IPS DF 6.9 (cell line): ENCODE measurements around the gene LNX2.
A peak's percentile ranks its signal among the peaks of the same experiment; 100 is the strongest.

Experiments used
- DNase-seq: peaks from one replicate; pipeline ENCODE4 v3.0.0-alpha.2; 2013; ENCODE audit warnings: low read depth, low spot score
- H3K27ac ChIP-seq: one replicate; pipeline ENCODE4 v1.5.1; 2013; ENCODE audit warnings: low read length, control low read depth
- H3K27me3 ChIP-seq: 2 replicates; pipeline ENCODE4 v1.6.1; 2013; ENCODE audit warnings: mild to moderate bottlenecking, low read length; ENCODE audit not compliant: control insufficient read depth, insufficient read depth
- H3K36me3 ChIP-seq: 2 replicates; pipeline ENCODE4 v1.6.1; 2013; ENCODE audit warnings: low read length; ENCODE audit not compliant: control insufficient read depth, insufficient read depth
- H3K4me1 ChIP-seq: 2 replicates; pipeline ENCODE4 v1.6.1; 2013; ENCODE audit warnings: low read length; ENCODE audit not compliant: control insufficient read depth, insufficient read depth
- H3K4me3 ChIP-seq: 2 replicates; pipeline ENCODE4 v1.5.1; 2013; ENCODE audit warnings: mild to moderate bottlenecking, low read length
- H3K9me3 ChIP-seq: 2 replicates; pipeline ENCODE4 v1.6.1; 2013; ENCODE audit warnings: low read length, inconsistent platforms; ENCODE audit not compliant: control insufficient read depth, insufficient read depth
- WGBS: extraction: QIAGEN DNeasy Blood & Tissue Kit; methylation state at CpG from one replicate; pipeline ENCODE4 v1.1.7; 2013; ENCODE audit warnings: mixed read lengths, missing lambda C conversion rate; ENCODE audit not compliant: insufficient read length, insufficient coverage; 5-methylcytosine and 5-hydroxymethylcytosine counted together

LNX2 gene

GRCh38 chr13:27628081-27628480 lies 7.8 kb upstream of the LNX2 start:
- Histone ChIP-seq H3K36me3 (no peaks in the 10 kb centered on the region), H3K27ac (no peak overlapping the region)
- no CpG with 5 or more reads among the region's 4 CpGs for WGBS

GRCh38 chr13:27627380-27627779 lies 7.1 kb upstream of the LNX2 start:
- no peaks in the 10 kb centered on the region for H3K36me3 ChIP-seq
- WGBS, result no CpG with 5 or more reads among the region's 3 CpGs
- no peak overlapping the region for H3K4me3 ChIP-seq

More at GRCh38 chr13:27628081-27628480, 7.8 kb upstream of the LNX2 start:
- H3K9me3 ChIP-seq, result no peaks in the 10 kb centered on the region
- no peaks in the 10 kb centered on the region; the same call in 1 of the 2 replicates for H3K4me1 ChIP-seq
- no peak for DNase-seq
- no peak overlapping the region for H3K4me3 ChIP-seq
- no peaks in the 10 kb centered on the region for H3K27me3 ChIP-seq

GRCh38 chr13:27625839-27626238 lies 5.5 kb upstream of the LNX2 start:
- Histone ChIP-seq H3K4me1 (no peaks in the 10 kb centered on the region; the same call in 1 of the 2 replicates), H3K9me3 (no peaks in the 10 kb centered on the region), H3K27me3 (no peaks in the 10 kb centered on the region), H3K4me3 (no peak overlapping the region), H3K27ac (no peak overlapping the region), H3K36me3 (no peaks in the 10 kb centered on the region)
- no peak for DNase-seq
- no CpG with 5 or more reads among the region's 2 CpGs for WGBS

More at GRCh38 chr13:27627380-27627779, 7.1 kb upstream of the LNX2 start:
- Histone ChIP-seq H3K9me3 (no peaks in the 10 kb centered on the region), H3K4me1 (no peaks in the 10 kb centered on the region; the same call in 1 of the 2 replicates), H3K27me3 (no peaks in the 10 kb centered on the region), H3K27ac (no peak overlapping the region)
- DNase-seq, result no peak

- WGBS, result no CpG with 5 or more reads among the region's 3 CpGs
- Histone ChIP-seq H3K27ac (no peak overlapping the region), H3K27me3 (no peaks in the 10 kb centered on the region), H3K9me3 (no peaks in the 10 kb centered on the region), H3K4me1 (no peaks in the 10 kb centered on the region; the same call in 1 of the 2 replicates), H3K36me3 (no peaks in the 10 kb centered on the region; the same call in 1 of the 2 replicates), H3K4me3 (no peak overlapping the region)
- no peak for DNase-seq
These were observed 3.7 kb upstream of the LNX2 start for GRCh38 chr13:27624071-27624470.

GRCh38 chr13:27622881-27623280 lies 2.6 kb upstream of the LNX2 start:
- Histone ChIP-seq H3K36me3 (no peaks in the 10 kb centered on the region; the same call in 1 of the 2 replicates), H3K9me3 (no peaks in the 10 kb centered on the region), H3K27me3 (no peaks in the 10 kb centered on the region), H3K27ac (no peak overlapping the region), H3K4me3 (no peak overlapping the region), H3K4me1 (no peaks in the 10 kb centered on the region; the same call in 1 of the 2 replicates)
- no peak for DNase-seq
- no CpG with 5 or more reads among the region's 7 CpGs for WGBS

GRCh38 chr13:27622102-27622820 lies 1.9 kb upstream of the LNX2 start:
- Histone ChIP-seq H3K9me3 (no peaks in the 10 kb centered on the region), H3K36me3 (no peaks in the 10 kb centered on the region; the same call in 1 of the 2 replicates), H3K27ac (no peak overlapping the region), H3K27me3 (no peaks in the 10 kb centered on the region), H3K4me1 (no peaks in the 10 kb centered on the region; the same call in 1 of the 2 replicates), H3K4me3 (peak overlapping the region; percentile 92)
- WGBS, result 100% methylated on average over 1 of the region's 13 CpGs
- DNase-seq, result no peak

- H3K9me3 ChIP-seq, result no peaks in the 10 kb centered on the region
- peak; percentile 41 for DNase-seq
- H3K36me3 ChIP-seq, result no peaks in the 10 kb centered on the region; the same call in 1 of the 2 replicates
- WGBS, result no CpG with 5 or more reads among the region's 71 CpGs
- no peaks in the 10 kb centered on the region; the same call in 1 of the 2 replicates for H3K4me1 ChIP-seq
- no peak within 1 kb of the TSS for H3K27ac ChIP-seq
- no peaks in the 10 kb centered on the region for H3K27me3 ChIP-seq
- H3K4me3 ChIP-seq, result peak within 1 kb of the TSS; percentile 92
These were observed 1.2 kb upstream of the LNX2 start, which contains the start of gene POLR1D for GRCh38 chr13:27621366-27622101. POLR1D (plus strand) TSS chr13:27621892; CDS start chr13:27621984, 92 bp downstream.

GRCh38 chr13:27621116-27621365 lies 712 bp upstream of the LNX2 start:
- no peaks in the 10 kb centered on the region for H3K27me3 ChIP-seq
- no peak for DNase-seq
- no CpG with 5 or more reads among the region's 8 CpGs for WGBS
- no peaks in the 10 kb centered on the region; the same call in 1 of the 2 replicates for H3K36me3 ChIP-seq
- H3K4me3 ChIP-seq, result peak overlapping the region; percentile 92
- no peak overlapping the region for H3K27ac ChIP-seq
- no peaks in the 10 kb centered on the region; the same call in 1 of the 2 replicates for H3K4me1 ChIP-seq
- H3K9me3 ChIP-seq, result no peaks in the 10 kb centered on the region

GRCh38 chr13:27619728-27620376 lies 477 bp downstream of the LNX2 start:
- H3K4me3 ChIP-seq, result peak overlapping the region; percentile 98
- H3K36me3 ChIP-seq, result no peaks in the 10 kb centered on the region; the same call in 1 of the 2 replicates
- DNase-seq, result no peak
- H3K27ac ChIP-seq, result no peak overlapping the region
- H3K27me3 ChIP-seq, result no peaks in the 10 kb centered on the region
- H3K9me3 ChIP-seq, result no peaks in the 10 kb centered on the region
- no CpG with 5 or more reads among the region's 47 CpGs for WGBS
- no peaks in the 10 kb centered on the region; the same call in 1 of the 2 replicates for H3K4me1 ChIP-seq

GRCh38 chr13:27619093-27619727 lies 1.1 kb downstream of the LNX2 start:
- Histone ChIP-seq H3K36me3 (no peaks in the 10 kb centered on the region; the same call in 1 of the 2 replicates), H3K4me1 (peaks cover under 1% of the 10 kb centered on the region; the same call in 1 of the 2 replicates), H3K4me3 (peak overlapping the region; percentile 98; the same call in 1 of the 2 replicates), H3K27me3 (no peaks in the 10 kb centered on the region), H3K9me3 (no peaks in the 10 kb centered on the region), H3K27ac (no peak overlapping the region)
- WGBS, result no CpG with 5 or more reads among the region's 10 CpGs
- DNase-seq, result no peak
